ENCODE data around the gene PTGR2. TPM values are rescaled to one million over a fixed set of nuclear protein-coding genes. Genes with fewer than 3 reads are reported as not detected.

Gene PTGR2
- total RNA-seq: 12.4 to 14.5 TPM (median 14.0 TPM) in 3 replicates

DNA sequence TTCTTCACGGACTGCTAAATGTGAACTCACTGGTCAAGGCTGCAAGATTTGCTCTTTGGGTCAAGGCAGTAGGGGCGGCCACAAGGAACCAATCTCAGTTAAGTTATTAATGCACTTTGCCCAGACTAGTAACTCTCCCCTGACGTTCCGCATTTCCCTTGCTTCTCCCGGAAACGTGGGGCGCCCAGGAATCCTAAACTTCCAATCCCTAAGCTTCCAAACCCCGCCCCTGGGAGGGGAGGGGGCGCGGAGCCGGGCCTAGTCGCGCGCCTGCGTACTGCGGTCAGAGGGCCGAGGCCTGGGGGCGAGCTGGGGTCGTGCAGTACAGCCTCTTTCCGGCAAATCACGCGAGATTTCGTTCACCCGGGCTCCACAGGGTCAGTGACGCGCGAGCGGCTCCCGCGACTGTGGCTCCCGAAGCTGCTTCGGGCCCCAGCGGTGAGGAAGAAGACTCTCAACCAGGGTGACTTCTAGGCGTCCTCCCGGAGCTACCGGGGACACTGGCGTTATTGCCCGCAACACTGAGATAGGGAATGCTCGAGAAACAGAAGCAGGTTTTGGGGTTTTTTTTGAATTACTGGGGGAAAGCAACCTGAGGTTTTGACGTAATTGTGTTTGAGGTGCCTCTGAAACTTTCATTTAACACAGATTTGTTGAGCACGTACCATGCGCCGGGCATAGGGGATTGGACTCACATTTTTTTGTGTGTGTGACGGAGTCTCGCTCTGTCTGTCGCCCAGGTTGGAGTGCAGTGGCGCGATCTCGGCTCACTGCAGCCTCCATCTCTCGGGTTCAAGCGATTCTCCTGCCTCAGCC lies at the start of gene PTGR2:
PTGR2 (plus strand) TSS at position 265 of the 816 bp plus-strand sequence. CDS start 7,032 bp downstream, outside the sequence.
- H3K9me3 Mint-ChIP-seq: no peaks in the 10 kb centered on the region
- TF ChIP-seq, protein P1, sequence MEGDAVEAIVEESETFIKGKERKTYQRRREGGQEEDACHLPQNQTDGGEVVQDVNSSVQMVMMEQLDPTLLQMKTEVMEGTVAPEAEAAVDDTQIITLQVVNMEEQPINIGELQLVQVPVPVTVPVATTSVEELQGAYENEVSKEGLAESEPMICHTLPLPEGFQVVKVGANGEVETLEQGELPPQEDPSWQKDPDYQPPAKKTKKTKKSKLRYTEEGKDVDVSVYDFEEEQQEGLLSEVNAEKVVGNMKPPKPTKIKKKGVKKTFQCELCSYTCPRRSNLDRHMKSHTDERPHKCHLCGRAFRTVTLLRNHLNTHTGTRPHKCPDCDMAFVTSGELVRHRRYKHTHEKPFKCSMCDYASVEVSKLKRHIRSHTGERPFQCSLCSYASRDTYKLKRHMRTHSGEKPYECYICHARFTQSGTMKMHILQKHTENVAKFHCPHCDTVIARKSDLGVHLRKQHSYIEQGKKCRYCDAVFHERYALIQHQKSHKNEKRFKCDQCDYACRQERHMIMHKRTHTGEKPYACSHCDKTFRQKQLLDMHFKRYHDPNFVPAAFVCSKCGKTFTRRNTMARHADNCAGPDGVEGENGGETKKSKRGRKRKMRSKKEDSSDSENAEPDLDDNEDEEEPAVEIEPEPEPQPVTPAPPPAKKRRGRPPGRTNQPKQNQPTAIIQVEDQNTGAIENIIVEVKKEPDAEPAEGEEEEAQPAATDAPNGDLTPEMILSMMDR (IDR thresholded peaks at IDR 0.05; ENCODE audit: unreplicated experiment): no peak
- H3K27ac Mint-ChIP-seq: peak within 1 kb of the TSS; percentile 100

DNA sequence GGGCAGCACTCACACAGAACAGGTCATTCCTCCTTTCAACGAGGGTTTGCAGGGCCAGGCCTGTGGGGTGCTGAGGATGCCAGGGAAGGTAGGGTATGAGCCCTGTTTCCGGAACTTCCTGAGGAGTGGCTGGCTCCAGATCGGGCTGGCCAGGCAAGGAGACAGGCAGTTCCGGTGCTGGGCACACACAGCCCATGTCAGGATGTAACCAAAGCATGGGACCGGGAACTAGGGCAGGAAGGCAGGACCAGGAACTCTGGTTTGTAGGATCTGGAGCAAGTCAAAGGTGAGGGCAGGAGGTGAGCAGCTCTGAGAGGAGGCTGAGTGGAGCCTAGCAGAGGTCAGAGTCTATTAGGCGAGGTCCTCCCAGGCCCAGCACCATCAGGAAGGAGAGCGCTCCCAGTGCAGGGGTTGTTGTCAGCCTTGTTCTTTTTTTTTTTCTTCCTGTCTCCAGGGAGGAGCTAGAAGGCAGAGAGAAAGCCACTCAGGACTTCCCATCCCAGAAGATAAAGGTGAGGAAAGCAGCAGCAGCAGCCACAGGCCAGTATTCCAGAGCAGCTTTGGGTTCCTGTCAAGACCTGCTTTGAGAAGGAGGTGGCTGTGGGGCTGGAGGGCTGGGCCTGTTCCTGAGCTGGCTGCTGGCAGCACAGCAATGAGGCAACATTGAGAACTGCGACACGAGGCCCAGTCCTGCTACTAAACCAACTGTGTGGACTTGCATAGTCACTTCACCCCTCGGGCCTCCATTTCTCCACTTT lies 49.0 kb upstream of the PTGR2 start:
- DNase-seq (ENCODE audit: low spot score in 2 of 2, unreplicated experiment in 2 of 2): no peak
- TF ChIP-seq, protein P1 (IDR thresholded peaks at IDR 0.05; ENCODE audit: unreplicated experiment): no peak
- Mint-ChIP-seq H3K4me1 (peaks cover under 1% of the 10 kb centered on the region), H3K27me3 (ENCODE audit: low read depth) (no peaks in the 10 kb centered on the region), H3K4me3 (no peak overlapping the region), H3K27ac (no peak overlapping the region), H3K36me3 (no peaks in the 10 kb centered on the region), H3K9me3 (no peaks in the 10 kb centered on the region)

More for the DNA sequence above, at the start of gene PTGR2:
- Mint-ChIP-seq H3K27me3 (ENCODE audit: low read depth) (no peaks in the 10 kb centered on the region), H3K36me3 (no peaks in the 10 kb centered on the region), H3K4me1 (peaks cover 18% of the 10 kb centered on the region), H3K4me3 (peak within 1 kb of the TSS; percentile 97)
- peak; percentile 94 to 97 for DNase-seq (ENCODE audit: low spot score in 2 of 2, unreplicated experiment in 2 of 2)

DNA sequence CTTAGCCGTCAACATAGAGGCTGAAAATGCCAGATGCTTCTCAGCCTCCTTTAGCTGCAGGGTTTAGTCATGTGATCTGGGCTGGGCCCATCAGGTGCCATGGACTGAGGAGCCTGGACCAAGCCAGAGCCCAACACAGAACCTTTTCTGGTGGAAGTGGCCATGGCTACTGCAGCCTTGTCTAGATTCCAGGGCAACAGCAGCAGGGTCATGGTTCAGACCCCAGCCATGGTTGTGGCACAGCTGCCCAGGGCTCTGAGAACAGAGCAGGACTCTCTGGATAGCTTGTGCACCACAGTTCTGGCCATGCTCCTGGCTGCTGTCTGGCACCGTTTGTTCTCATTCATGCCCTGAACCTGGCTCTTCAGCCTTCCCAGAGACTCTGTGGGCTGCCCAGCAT lies 47.0 kb upstream of the PTGR2 start:
- DNase-seq (ENCODE audit: low spot score in 2 of 2, unreplicated experiment in 2 of 2): no peak
- Mint-ChIP-seq H3K27ac (no peak overlapping the region), H3K9me3 (no peaks in the 10 kb centered on the region), H3K4me3 (no peak overlapping the region), H3K27me3 (ENCODE audit: low read depth) (no peaks in the 10 kb centered on the region), H3K4me1 (peaks cover 2% of the 10 kb centered on the region), H3K36me3 (no peaks in the 10 kb centered on the region)
- TF ChIP-seq, protein P1 (IDR thresholded peaks at IDR 0.05; ENCODE audit: unreplicated experiment): no peak

DNA sequence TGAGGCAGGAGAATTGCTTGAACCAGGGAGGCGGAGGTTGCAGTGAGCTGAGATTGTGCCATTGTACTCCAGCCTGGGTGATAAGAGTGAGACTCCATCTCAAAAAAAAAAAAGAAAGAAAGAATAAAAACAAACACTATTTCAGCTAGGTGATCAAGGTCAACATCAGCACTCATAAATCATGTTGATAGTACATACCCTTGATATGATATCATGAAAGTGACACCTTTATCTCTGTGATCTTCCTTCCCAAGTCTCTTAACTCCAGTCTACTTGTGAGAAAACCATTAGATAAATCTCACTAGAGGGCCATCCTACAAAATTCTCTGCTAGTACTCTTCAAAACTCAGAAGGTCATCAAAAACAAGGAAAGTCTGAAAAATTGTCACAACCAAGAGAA lies 44.2 kb upstream of the PTGR2 start:
- H3K9me3 Mint-ChIP-seq: peaks cover 3% of the 10 kb centered on the region
- H3K27ac Mint-ChIP-seq: no peak overlapping the region
- DNase-seq (ENCODE audit: low spot score in 2 of 2, unreplicated experiment in 2 of 2): no peak
- no peaks in the 10 kb centered on the region for H3K36me3 Mint-ChIP-seq
- H3K4me3 Mint-ChIP-seq: no peak overlapping the region
- H3K4me1 Mint-ChIP-seq: peaks cover 2% of the 10 kb centered on the region
- TF ChIP-seq, protein P1 (IDR thresholded peaks at IDR 0.05; ENCODE audit: unreplicated experiment): no peak
- H3K27me3 Mint-ChIP-seq (ENCODE audit: low read depth): no peaks in the 10 kb centered on the region

DNA sequence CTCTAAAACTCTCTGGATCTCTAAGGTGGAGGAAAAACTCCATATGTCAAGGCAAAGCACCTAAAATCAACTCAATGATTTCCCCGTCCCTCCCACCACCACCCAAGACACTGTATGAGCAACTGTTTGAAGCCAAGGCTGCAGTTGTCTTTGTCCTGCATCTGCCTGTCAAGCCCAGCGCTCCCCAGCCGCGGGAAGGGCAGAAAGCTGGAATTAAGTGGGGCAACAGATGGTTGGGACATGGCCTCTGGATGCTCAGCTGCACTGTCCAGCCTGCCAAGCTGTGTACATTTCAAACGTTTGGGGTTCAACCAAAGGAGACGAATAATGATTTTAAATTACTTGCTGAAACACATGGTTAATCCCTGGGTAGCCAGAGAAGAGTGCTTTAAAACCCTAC lies 42.2 kb upstream of the PTGR2 start:
- Mint-ChIP-seq H3K27me3 (ENCODE audit: low read depth) (no peaks in the 10 kb centered on the region), H3K4me1 (peaks cover 5% of the 10 kb centered on the region), H3K9me3 (peaks cover 3% of the 10 kb centered on the region), H3K27ac (no peak overlapping the region), H3K36me3 (no peaks in the 10 kb centered on the region), H3K4me3 (no peak overlapping the region)
- DNase-seq (ENCODE audit: low spot score in 2 of 2, unreplicated experiment in 2 of 2): no peak
- TF ChIP-seq, protein P1 (IDR thresholded peaks at IDR 0.05; ENCODE audit: unreplicated experiment): no peak
